K562 (cell line): Measurements from ENCODE around the gene GPC3. TPM values are rescaled to one million over a fixed set of nuclear protein-coding genes. Genes with fewer than 3 reads are reported as not detected.

Experiments
- ATAC-seq: fragments of 200-7000 bp; cut with Tn5 transposase; 3 replicates; pipeline ENCODE4 v1.9.1; 2020; ENCODE audit warnings: moderate library complexity
- BruUV-seq: library from RNA; stranded (reverse); fragments of 400-500 nt; replicated peaks from 2 replicates; lab custom pipeline; 2021; lab: Mats Ljungman, UMichigan
- CTCF ChIA-PET: fragments of 300-600 bp; formaldehyde crosslinking; extraction: SDS; loops from one replicate; lab custom pipeline; 2021; ENCODE audit warnings: low intra/inter-chr PET ratio; lab: Yijun Ruan, JAX
- POLR2A ChIA-PET: fragments of 300-600, 350-650 bp; sonication (Branson Sonifier 250); formaldehyde crosslinking; extraction: SDS; loops from one replicate; lab custom pipeline; 2021; ENCODE audit warnings: antibody characterized with exemption, inconsistent platforms; lab: Yijun Ruan, JAX
- DNase-seq, 4 experiments: peaks; one replicate each; pipeline versions ENCODE4 v3.0.0 to v3.0.0-alpha.2; 2011 to 2018; ENCODE audit warnings: low spot score in 3 of 4, mixed read lengths in 3 of 4; ENCODE audit errors: extremely low read depth in 1 of 4
- FAIRE-seq: peaks from 2 replicates; lab custom pipeline; 2011; peaks lifted over from hg19 to GRCh38; lab: Jason Lieb, UNC
- H2AFZ ChIP-seq: 2 replicates; pipeline ENCODE4 v1.6.0; 2011; ENCODE audit warnings: low read depth, low read length, control low read depth, inconsistent platforms
- H3K27ac ChIP-seq: fragments of 200-600 bp; 3 replicates; pipeline ENCODE4 v1.8.0; 2011; ENCODE audit warnings: low read depth, mild to moderate bottlenecking, control low read depth, inconsistent platforms, low read length, moderate library complexity, mixed read lengths; ENCODE audit errors: extremely low read depth
- H3K27me3 ChIP-seq, 2 experiments: fragments of 300-600 bp in 1 of 2; 2 replicates in 1 of 2; 3 replicates in 1 of 2; pipeline versions ENCODE4 v1.6.0 to v1.8.0; 2011; ENCODE audit warnings: inconsistent platforms in 2 of 2, low read length in 2 of 2, mild to moderate bottlenecking in 1 of 2, mixed read lengths in 1 of 2, moderate library complexity in 1 of 2; ENCODE audit not compliant: control insufficient read depth in 2 of 2, insufficient read depth in 2 of 2
- H3K36me3 ChIP-seq: fragments of 300-600 bp; 3 replicates; pipeline ENCODE4 v1.8.0; 2011; ENCODE audit warnings: mild to moderate bottlenecking, low read length, inconsistent platforms; ENCODE audit not compliant: control insufficient read depth, insufficient read depth
- H3K4me1 ChIP-seq, 2 experiments: fragments of 200-600 bp in 1 of 2; replicated peaks in 1 of 2; 2 replicates in 1 of 2; 3 replicates in 1 of 2; pipeline versions ENCODE4 v1.5.1 to v1.8.0; 2011; ENCODE audit warnings: inconsistent platforms in 2 of 2, low read length in 2 of 2, mild to moderate bottlenecking in 1 of 2, mixed read lengths in 1 of 2, moderate library complexity in 1 of 2; ENCODE audit not compliant: control insufficient read depth in 2 of 2, insufficient read depth in 2 of 2
- H3K4me2 ChIP-seq: 2 replicates; pipeline ENCODE4 v1.6.1; 2011; ENCODE audit warnings: low read length, control low read depth, inconsistent platforms, mixed read lengths; ENCODE audit not compliant: insufficient read depth
- H3K4me3 ChIP-seq: fragments of 200-600 bp; sonication (generic), shearing (Covaris generic); 2 replicates; pipeline ENCODE4 v1.5.1; 2016; ENCODE audit warnings: control low read depth, inconsistent platforms
- H3K79me2 ChIP-seq: fragments of 200-600 bp; 3 replicates; pipeline ENCODE4 v1.8.0; 2011; ENCODE audit warnings: low read length, inconsistent platforms; ENCODE audit not compliant: control insufficient read depth, insufficient read depth
- H3K9ac ChIP-seq, 2 experiments: 2 replicates each; pipeline versions ENCODE4 v1.6.0 to v1.6.1; 2011; ENCODE audit warnings: low read depth in 2 of 2, low read length in 2 of 2, control low read depth in 1 of 2, inconsistent platforms in 1 of 2, mild to moderate bottlenecking in 1 of 2, mixed read lengths in 1 of 2; ENCODE audit not compliant: insufficient read depth in 1 of 2
- H3K9me1 ChIP-seq: one replicate; pipeline ENCODE4 v1.6.0; 2011; ENCODE audit warnings: inconsistent platforms, mild to moderate bottlenecking, low read length, moderate library complexity; ENCODE audit not compliant: control insufficient read depth, insufficient read depth
- H3K9me3 ChIP-seq: replicated peaks from 2 replicates; pipeline ENCODE4 v1.5.1; 2011; ENCODE audit warnings: low read depth, low read length, inconsistent platforms; ENCODE audit not compliant: control insufficient read depth, insufficient read depth
- H4K20me1 ChIP-seq: replicated peaks from 2 replicates; pipeline ENCODE4 v1.6.1; 2011; ENCODE audit warnings: low read length, inconsistent platforms, mixed read lengths; ENCODE audit not compliant: control insufficient read depth, insufficient read depth
- ATF1 ChIP-seq, 2 experiments: fragments of 450-650 bp in 1 of 2; IDR thresholded peaks; 2 replicates each; pipeline ENCODE4 v1.6.1; 2016; ENCODE audit warnings: missing compliant biosample characterization in 1 of 2, missing genetic modification characterization in 1 of 2
- CEBPG ChIP-seq, 3 experiments: fragments of 200-800 bp in 1 of 3; sonication (Bioruptor generic) in 1 of 3; sonication (generic) in 1 of 3; formaldehyde crosslinking in 1 of 3; IDR thresholded peaks in 2 of 3; conservative IDR thresholded peaks in 1 of 3; 2 replicates each; pipeline versions ENCODE4 v1.6.1 to v1.8.0; 2016 to 2022; ENCODE audit warnings: missing compliant biosample characterization in 2 of 3, missing genetic modification characterization in 2 of 3, mild to moderate bottlenecking in 1 of 3, missing genetic modification reagents in 1 of 3
- ESRRA ChIP-seq: fragments of 450-650 bp; IDR thresholded peaks from 2 replicates; pipeline ENCODE4 v1.6.1; 2014; ENCODE audit warnings: low read depth, mild to moderate bottlenecking, moderate library complexity, borderline replicate concordance
- KLF13 ChIP-seq: fragments of 450-650 bp; IDR thresholded peaks from 2 replicates; pipeline ENCODE4 v1.6.1; 2016; ENCODE audit warnings: missing genetic modification characterization, low read depth, mild to moderate bottlenecking, missing compliant biosample characterization, moderate library complexity, borderline replicate concordance
- NEUROD1 ChIP-seq: fragments of 150-350 bp; IDR thresholded peaks from 2 replicates; pipeline ENCODE4 v1.6.1; 2014; ENCODE audit warnings: borderline replicate concordance, low read length, low read depth; ENCODE audit not compliant: partially characterized antibody
- POLR2AphosphoS5 ChIP-seq: IDR thresholded peaks from 2 replicates; pipeline ENCODE4 v1.6.1; 2011; ENCODE audit warnings: mild to moderate bottlenecking, low read depth, low read length, moderate library complexity; ENCODE audit not compliant: control insufficient read depth, insufficient read depth
- SP1 ChIP-seq: sonication (generic); formaldehyde crosslinking; IDR thresholded peaks from 2 replicates; pipeline ENCODE4 v1.8.1; 2022; ENCODE audit warnings: mild to moderate bottlenecking, missing genetic modification reagents
- ZNF224 ChIP-seq: sonication (generic); formaldehyde crosslinking; IDR thresholded peaks from 2 replicates; pipeline ENCODE4 v1.8.0; 2022; ENCODE audit warnings: mild to moderate bottlenecking, missing genetic modification reagents
- ZNF316 ChIP-seq: fragments of 450-650 bp; IDR thresholded peaks from 2 replicates; pipeline ENCODE4 v1.6.1; 2016
- ZNF354B ChIP-seq: fragments of 250-450 bp; sonication (Bioruptor Pico); IDR thresholded peaks from 2 replicates; pipeline ENCODE4 v1.4.0; 2020
- ZSCAN29 ChIP-seq: fragments of 450-650 bp; IDR thresholded peaks from 2 replicates; pipeline ENCODE4 v1.6.1; 2017
- WGBS: fragments of 100-300 bp; shearing (Covaris generic); methylation state at CpG from one replicate; pipeline ENCODE4 v1.1.6; 2016; ENCODE audit warnings: low coverage, mixed read lengths; ENCODE audit not compliant: insufficient coverage; ENCODE audit errors: missing lambda C conversion rate; 5-methylcytosine and 5-hydroxymethylcytosine counted together
- in situ Hi-C: fragments of 300-500 bp; cut with MboI; formaldehyde crosslinking; loops from 4 replicates; pipeline ENCODE4 v1.15.0; 2018; ENCODE audit warnings: inconsistent platforms, mixed read lengths
- intact Hi-C: fragments of 100-400 bp; cut with micrococcal nuclease; formaldehyde crosslinking; loops from 2 replicates; pipeline ENCODE4 v1.14.2; 2022
- polyA plus RNA-seq, 8 experiments: library from polyadenylated mRNA; depleted of rRNA in 4 of 8; stranded (reverse) in 5 of 8; unstranded in 3 of 8; fragments of >200 nt; fragmentation: Nextera tagmentation in 2 of 8; fragmentation: Illumina TruSeq in 1 of 8; extraction: Ambion mirVana in 2 of 8; extraction: Trizol in 1 of 8; gene quantifications; 2 replicates each; pipeline versions ENCODE4 v1.2.1 to v1.2.3, GENCODE V29; 2011 to 2014; ENCODE audit warnings: inconsistent platforms in 1 of 8, missing spikeins in 1 of 8
- total RNA-seq, 7 experiments: library from RNA; depleted of rRNA in 6 of 7; stranded (reverse); fragments of >200 nt in 6 of 7; fragmentation: Illumina TruSeq in 2 of 7; extraction: Trizol in 2 of 7; gene quantifications; 2 replicates each; pipeline versions ENCODE4 v1.2.1 to v1.2.3, GENCODE V29; 2011 to 2021; ENCODE audit warnings: low replicate concordance in 1 of 7
- TF ChIP-seq, protein P1 (sequence below): fragments of 250-450 bp; sonication (Bioruptor Pico); IDR thresholded peaks from 2 replicates; pipeline ENCODE4 v1.5.0; 2021; ENCODE audit warnings: mild to moderate bottlenecking, moderate library complexity
- TF ChIP-seq, protein P2 (sequence below): IDR thresholded peaks from 3 replicates; pipeline ENCODE4 v1.6.1; 2011; ENCODE audit warnings: borderline replicate concordance, mild to moderate bottlenecking, moderate library complexity; ENCODE audit not compliant: insufficient read length; ENCODE audit errors: extremely low read depth
- TF ChIP-seq, protein P3 (sequence below): fragments of 250-450 bp; sonication (Bioruptor Pico); IDR thresholded peaks from 2 replicates; pipeline ENCODE4 v1.9.0; 2021; ENCODE audit warnings: mild to moderate bottlenecking, inconsistent platforms

GPC3 gene
- total and polyA plus RNA-seq, 9 of the 15 experiments (the other 6 are each of a cell fraction or from before 2014, with no cell fraction given) = 0.42 TPM; not detected in 8

DNA sequence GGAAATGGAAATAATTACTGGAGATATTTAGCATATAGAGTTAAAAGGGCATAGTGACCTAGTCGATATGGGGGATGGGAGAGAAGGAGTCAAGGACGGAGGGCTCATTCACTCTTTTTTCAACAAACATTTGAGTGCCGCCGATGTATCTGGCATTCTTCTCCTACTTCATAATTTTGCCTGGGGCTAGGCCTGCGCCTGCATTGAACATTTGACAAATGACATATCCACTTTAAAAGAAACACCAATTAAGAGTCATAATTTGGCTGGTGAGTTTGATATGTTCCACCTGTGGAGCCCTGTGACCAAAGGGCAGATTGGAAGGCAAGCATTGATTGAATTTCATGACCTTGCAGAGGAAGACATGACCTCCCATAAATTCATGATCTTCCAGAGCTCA lies 2.6 kb upstream of the GPC3 start:
- H2AFZ ChIP-seq = no peak overlapping the region
- no peak overlapping the region for H3K4me3 ChIP-seq
- no peaks in the 10 kb centered on the region for H3K9me1 ChIP-seq
- intact Hi-C loops (no loop called here), in situ Hi-C loops (no loop called here)
- FAIRE-seq (no peak), DNase-seq (no peak), ATAC-seq (no peak)
- no peak overlapping the region for H3K4me2 ChIP-seq
- no TSS peak for BruUV-seq
- H3K4me1 ChIP-seq = peaks cover 0 to 11% of the 10 kb centered on the region in 2 experiments; a peak in 2 of 5 replicates
- CTCF ChIA-PET = no interaction called here
- no peaks in the 10 kb centered on the region for H3K9me3 ChIP-seq
- H3K9ac ChIP-seq = no peak overlapping the region
- peaks cover 4 to 26% of the 10 kb centered on the region in 2 experiments; a peak in 4 of 5 replicates for H3K27me3 ChIP-seq
- H3K79me2 ChIP-seq = no peaks in the 10 kb centered on the region
- no peak overlapping the region for H3K27ac ChIP-seq
- no peaks in the 10 kb centered on the region for H4K20me1 ChIP-seq
- 3% methylated on average over 5 of the region's 5 CpGs for WGBS
- POLR2A ChIA-PET = no interaction called here
- H3K36me3 ChIP-seq = no peaks in the 10 kb centered on the region
- TF ChIP-seq NEUROD1 (no peak), ATF1 (CRISPR knock-in tag; IDR thresholded peaks at IDR 0.05) (no peak), ATF1 (tag; IDR thresholded peaks at IDR 0.05) (no peak), ZNF354B (CRISPR knock-in tag) (no peak), ZSCAN29 (no peak), CEBPG (CRISPR knock-in tag; IDR thresholded peaks at IDR 0.05) (no peak), CEBPG (tag; conservative IDR thresholded peaks at IDR 0.05 in 1 of 2, IDR thresholded peaks at IDR 0.05 in 1 of 2) (no peak), ZNF224 (CRISPR knock-in tag) (no peak), ESRRA (no peak), POLR2AphosphoS5 (no peak), ZNF316 (no peak), SP1 (CRISPR knock-in tag) (no peak), KLF13 (no peak)
- TF ChIP-seq, protein P1, sequence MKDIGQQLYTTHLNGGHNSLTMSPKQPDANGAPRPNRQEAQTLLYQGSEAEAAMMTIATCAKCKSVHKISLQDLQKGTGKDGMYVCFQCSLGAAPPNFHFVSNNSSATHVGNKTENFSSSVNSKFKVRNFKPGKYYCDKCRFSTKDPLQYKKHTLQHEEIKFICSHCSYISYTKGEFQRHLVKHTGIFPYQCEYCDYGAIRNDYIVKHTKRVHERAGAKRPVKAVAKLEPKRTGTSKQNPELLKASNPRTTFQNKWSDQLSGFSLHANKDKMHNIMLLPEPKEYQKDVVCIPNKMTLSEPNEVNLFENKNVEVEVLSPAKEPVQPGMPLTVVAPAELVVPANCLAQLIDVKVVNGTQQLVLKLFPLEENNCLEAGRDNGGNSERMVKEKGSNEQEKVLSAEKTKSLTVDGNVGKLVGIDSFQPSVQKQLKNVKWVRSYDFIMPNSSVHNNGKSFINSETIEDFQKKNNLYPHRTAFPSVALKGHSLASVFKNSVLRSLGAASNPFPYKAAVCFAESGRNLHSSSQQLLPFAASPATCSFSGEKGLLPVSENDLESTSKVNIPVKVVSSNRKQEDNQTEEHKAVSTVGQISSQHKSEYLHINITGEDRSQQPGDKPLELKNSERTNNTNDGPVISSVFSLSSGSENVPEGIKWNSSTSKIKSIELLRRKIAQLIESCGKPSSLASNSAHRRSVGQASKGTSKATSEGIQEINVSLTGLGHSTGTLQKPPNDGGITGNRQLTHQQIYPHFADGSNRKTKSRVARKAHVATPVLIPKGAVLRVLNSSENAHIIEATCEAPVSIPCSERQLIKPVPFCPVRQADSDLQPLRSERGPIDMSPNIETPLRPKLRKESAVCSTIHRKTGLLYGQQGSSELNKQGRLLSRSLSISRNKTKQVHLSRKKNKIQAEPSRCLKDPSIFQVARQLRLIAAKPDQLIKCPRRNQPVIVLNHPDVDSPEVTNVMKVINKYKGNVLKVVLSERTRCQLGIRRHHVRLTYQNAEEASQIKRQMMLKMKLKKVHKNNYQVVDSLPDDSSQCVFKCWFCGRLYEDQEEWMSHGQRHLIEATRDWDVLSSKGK (CRISPR knock-in tag) = no peak
- TF ChIP-seq, protein P2, sequence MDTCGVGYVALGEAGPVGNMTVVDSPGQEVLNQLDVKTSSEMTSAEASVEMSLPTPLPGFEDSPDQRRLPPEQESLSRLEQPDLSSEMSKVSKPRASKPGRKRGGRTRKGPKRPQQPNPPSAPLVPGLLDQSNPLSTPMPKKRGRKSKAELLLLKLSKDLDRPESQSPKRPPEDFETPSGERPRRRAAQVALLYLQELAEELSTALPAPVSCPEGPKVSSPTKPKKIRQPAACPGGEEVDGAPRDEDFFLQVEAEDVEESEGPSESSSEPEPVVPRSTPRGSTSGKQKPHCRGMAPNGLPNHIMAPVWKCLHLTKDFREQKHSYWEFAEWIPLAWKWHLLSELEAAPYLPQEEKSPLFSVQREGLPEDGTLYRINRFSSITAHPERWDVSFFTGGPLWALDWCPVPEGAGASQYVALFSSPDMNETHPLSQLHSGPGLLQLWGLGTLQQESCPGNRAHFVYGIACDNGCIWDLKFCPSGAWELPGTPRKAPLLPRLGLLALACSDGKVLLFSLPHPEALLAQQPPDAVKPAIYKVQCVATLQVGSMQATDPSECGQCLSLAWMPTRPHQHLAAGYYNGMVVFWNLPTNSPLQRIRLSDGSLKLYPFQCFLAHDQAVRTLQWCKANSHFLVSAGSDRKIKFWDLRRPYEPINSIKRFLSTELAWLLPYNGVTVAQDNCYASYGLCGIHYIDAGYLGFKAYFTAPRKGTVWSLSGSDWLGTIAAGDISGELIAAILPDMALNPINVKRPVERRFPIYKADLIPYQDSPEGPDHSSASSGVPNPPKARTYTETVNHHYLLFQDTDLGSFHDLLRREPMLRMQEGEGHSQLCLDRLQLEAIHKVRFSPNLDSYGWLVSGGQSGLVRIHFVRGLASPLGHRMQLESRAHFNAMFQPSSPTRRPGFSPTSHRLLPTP = no peak
- TF ChIP-seq, protein P3, sequence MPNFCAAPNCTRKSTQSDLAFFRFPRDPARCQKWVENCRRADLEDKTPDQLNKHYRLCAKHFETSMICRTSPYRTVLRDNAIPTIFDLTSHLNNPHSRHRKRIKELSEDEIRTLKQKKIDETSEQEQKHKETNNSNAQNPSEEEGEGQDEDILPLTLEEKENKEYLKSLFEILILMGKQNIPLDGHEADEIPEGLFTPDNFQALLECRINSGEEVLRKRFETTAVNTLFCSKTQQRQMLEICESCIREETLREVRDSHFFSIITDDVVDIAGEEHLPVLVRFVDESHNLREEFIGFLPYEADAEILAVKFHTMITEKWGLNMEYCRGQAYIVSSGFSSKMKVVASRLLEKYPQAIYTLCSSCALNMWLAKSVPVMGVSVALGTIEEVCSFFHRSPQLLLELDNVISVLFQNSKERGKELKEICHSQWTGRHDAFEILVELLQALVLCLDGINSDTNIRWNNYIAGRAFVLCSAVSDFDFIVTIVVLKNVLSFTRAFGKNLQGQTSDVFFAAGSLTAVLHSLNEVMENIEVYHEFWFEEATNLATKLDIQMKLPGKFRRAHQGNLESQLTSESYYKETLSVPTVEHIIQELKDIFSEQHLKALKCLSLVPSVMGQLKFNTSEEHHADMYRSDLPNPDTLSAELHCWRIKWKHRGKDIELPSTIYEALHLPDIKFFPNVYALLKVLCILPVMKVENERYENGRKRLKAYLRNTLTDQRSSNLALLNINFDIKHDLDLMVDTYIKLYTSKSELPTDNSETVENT (CRISPR knock-in tag) = no peak
